GM21515 (cell line): ENCODE measurements around the gene GLYR1.

Experiments
- ATAC-seq: cut with Tn5 transposase; IDR thresholded peaks from one replicate; pipeline ENCODE4 v1.9.1; 2021; ENCODE audit not compliant: unreplicated experiment

Gene GLYR1

GRCh38 chr16:4767872-4768548 is 79.1 kb downstream of the GLYR1 start:
- ATAC-seq, result peak; percentile 15

GRCh38 chr16:4766875-4767628 is 80.0 kb downstream of the GLYR1 start, which contains the start of gene ZNF500:
Gene ZNF500 (minus strand): TSS chr16:4767162. CDS start chr16:4765978, 1,184 bp downstream.
- peak; percentile 71 for ATAC-seq

DNA sequence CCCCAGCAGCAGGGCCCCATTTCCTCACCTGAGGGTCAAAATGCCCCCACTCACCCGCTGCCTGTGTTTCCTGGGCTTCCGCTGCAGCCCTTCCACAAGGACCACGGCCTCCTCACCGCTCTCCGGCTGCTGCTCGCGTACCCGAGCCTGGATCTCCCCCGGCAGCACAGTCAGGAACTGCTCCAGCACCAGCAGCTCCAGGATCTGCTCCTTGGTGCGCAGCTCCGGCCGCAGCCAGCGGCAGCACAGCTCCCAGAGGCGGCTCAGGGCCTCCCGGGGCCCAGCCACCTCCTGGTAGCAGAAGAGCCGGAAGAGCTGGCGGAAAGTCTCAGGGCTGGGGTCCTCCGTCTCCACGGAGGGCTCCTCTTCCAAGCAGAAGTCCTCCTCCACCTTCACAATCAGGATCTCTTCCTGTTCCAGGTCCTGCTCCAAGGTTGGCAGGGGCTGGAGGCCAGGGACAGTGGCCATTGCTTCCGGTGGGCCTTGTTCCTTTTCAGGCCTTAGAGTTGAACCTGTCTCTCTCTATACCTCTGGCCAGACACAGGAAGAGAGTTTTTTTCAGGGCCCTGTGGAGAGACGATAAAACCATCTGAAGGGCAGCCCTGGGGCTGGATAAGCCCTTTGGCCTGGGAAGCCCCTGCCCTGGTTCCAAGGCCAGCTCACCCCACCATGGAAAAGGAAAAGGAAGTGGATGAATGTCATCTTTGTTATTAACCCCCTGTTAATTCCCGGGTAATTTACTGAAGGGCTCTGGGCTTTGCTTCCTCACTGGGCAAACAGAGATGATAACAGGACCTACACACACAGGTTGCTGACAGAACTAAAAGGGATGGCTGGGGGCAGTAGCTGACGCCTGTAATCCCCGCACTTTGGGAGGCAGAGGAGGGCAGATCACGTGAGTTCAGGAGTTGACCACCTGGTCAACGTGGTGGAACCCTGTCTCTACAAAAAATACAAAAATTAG is 81.3 kb downstream of the GLYR1 start:
- ATAC-seq, result no peak

- ATAC-seq, result no peak
Measured at GRCh38 chr16:4763791-4764190, 83.3 kb downstream of the GLYR1 start.

GRCh38 chr16:4762205-4762604 is 84.9 kb downstream of the GLYR1 start:
- no peak for ATAC-seq

DNA sequence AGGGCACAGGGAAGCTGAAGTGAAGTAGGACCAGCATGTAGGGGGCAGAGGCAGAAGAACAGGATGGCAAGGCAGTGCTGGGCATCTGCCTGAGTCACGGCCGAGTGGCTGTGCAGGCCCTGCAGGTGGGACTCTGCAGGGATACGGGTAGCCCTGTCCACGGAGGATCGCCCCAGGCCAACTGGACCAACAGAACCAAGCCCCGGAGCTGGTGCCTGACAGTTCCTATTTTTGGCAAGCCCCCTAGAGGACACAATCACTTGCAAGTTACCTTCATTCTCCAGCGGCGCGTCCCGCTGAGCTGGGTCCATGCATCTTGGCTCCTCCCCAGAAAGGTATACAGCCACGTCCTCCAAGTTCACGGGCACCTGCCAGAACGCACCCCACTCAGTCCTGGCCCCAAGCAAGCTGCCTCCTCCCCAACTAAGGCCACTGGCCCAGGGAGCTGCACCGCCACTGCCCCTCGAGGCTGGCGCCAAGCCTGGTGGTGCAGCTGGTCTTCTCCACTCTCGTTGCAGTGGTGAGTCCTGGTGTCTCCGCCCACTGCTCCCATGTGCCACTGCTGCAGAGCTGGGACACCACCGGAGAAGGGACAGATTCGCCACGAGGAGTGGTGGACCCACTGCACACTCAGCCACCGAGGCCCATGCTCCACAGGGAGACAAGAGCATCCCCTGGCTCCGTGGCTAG is 86.7 kb downstream of the GLYR1 start:
- ATAC-seq, result no peak

- no peak for ATAC-seq
Measured at GRCh38 chr16:4755687-4756086, 91.4 kb downstream of the GLYR1 start.

- ATAC-seq, result no peak
Measured at GRCh38 chr16:4754865-4755264, 92.2 kb downstream of the GLYR1 start.

GRCh38 chr16:4753227-4753626 is 93.9 kb downstream of the GLYR1 start:
- ATAC-seq, result no peak
